Body of pancreas (tissue), 4 donors: ENCODE results near the gene ANKS1A. TPM values are rescaled to one million over a fixed set of nuclear protein-coding genes. Genes with fewer than 3 reads are reported as not detected.
A peak's percentile ranks its signal among the peaks of the same experiment; 100 is the strongest.

Experiments used
- ATAC-seq: fragments of 150-250 bp; one replicate; pipeline ENCODE4 v1.9.1; 2016
- DNase-seq, 4 donors: peaks; one replicate each; pipeline ENCODE4 v3.0.0-alpha.2; 2019
- H3K27ac ChIP-seq, 4 donors: fragments of 200-600 bp; sonication (generic); 1 replicate in 3 of 4; 2 replicates in 1 of 4; pipeline versions ENCODE4 v1.5.1 to v1.6.1; 2016 to 2019; ENCODE audit warnings: mild to moderate bottlenecking in 1 of 4, mixed read lengths in 1 of 4, moderate library complexity in 1 of 4
- H3K27me3 ChIP-seq, 2 donors: fragments of 200-600 bp; sonication (generic); one replicate each; pipeline ENCODE4 v1.6.0; 2016; ENCODE audit warnings: mild to moderate bottlenecking in 1 of 2
- H3K36me3 ChIP-seq, 2 donors: fragments of 200-600 bp; sonication (generic); replicated peaks in 1 of 2; 2 replicates each; pipeline ENCODE4 v1.5.1; 2016; ENCODE audit warnings: low read depth in 2 of 2; ENCODE audit not compliant: insufficient read depth in 1 of 2
- H3K4me1 ChIP-seq: fragments of 200-600 bp; sonication (generic); one replicate; pipeline ENCODE4 v1.6.0; 2016
- H3K4me3 ChIP-seq, 2 donors: fragments of 200-600 bp; sonication (generic); 1 replicate in 1 of 2; 2 replicates in 1 of 2; pipeline ENCODE4 v1.5.1; 2016 to 2019
- H3K9me3 ChIP-seq, 3 donors: fragments of 200-600 bp; sonication (generic); 1 replicate in 2 of 3; 2 replicates in 1 of 3; pipeline ENCODE4 v1.5.1; 2016
- POLR2A ChIP-seq, 3 donors: fragments of 450-650 bp; IDR thresholded peaks; one replicate each; pipeline ENCODE4 v1.6.1; 2016; ENCODE audit warnings: antibody characterized with exemption in 3 of 3, mild to moderate bottlenecking in 2 of 3
- WGBS, 2 donors: methylation state at CpG; one replicate each; pipeline ENCODE4 v1.1.5; 2017; 5-methylcytosine and 5-hydroxymethylcytosine counted together
- intact Hi-C: fragments of 100-400 bp; cut with DNase I; formaldehyde crosslinking; loops from one replicate; pipeline ENCODE4 v1.15.1; 2023
- total RNA-seq, 2 donors: library from RNA; depleted of rRNA; stranded (reverse); fragments of >200 nt; gene quantifications; one replicate each; pipeline ENCODE4 v1.1.0, GENCODE V29; 2016
- TF ChIP-seq, protein P1 (sequence below), 7 experiments: fragments of 450-650 bp in 4 of 7; fragments of 200-600 bp in 3 of 7; sonication (generic) in 3 of 7; IDR thresholded peaks; one replicate each; pipeline ENCODE4 v1.5.1; 2016 to 2019; ENCODE audit warnings: antibody characterized with exemption in 7 of 7

Gene ANKS1A
- total RNA-seq, 2 donors from 2014 or later, result 14.3 to 17.1 TPM

GRCh38 chr6:35038076-35038475 lies 149.0 kb downstream of the ANKS1A start:
- no peak for TF ChIP-seq POLR2A (IDR thresholded peaks at IDR 0.05)
- TF ChIP-seq, protein P1, sequence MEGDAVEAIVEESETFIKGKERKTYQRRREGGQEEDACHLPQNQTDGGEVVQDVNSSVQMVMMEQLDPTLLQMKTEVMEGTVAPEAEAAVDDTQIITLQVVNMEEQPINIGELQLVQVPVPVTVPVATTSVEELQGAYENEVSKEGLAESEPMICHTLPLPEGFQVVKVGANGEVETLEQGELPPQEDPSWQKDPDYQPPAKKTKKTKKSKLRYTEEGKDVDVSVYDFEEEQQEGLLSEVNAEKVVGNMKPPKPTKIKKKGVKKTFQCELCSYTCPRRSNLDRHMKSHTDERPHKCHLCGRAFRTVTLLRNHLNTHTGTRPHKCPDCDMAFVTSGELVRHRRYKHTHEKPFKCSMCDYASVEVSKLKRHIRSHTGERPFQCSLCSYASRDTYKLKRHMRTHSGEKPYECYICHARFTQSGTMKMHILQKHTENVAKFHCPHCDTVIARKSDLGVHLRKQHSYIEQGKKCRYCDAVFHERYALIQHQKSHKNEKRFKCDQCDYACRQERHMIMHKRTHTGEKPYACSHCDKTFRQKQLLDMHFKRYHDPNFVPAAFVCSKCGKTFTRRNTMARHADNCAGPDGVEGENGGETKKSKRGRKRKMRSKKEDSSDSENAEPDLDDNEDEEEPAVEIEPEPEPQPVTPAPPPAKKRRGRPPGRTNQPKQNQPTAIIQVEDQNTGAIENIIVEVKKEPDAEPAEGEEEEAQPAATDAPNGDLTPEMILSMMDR (IDR thresholded peaks at IDR 0.05), result no peak
- Histone ChIP-seq H3K27me3 (no peaks in the 10 kb centered on the region), H3K27ac (no peak overlapping the region), H3K4me3 (no peak overlapping the region), H3K9me3 (no peaks in the 10 kb centered on the region), H3K36me3 (no peaks in the 10 kb centered on the region), H3K4me1 (peaks cover 27% of the 10 kb centered on the region)
- ATAC-seq, result no peak
- no peak for DNase-seq
- 91 to 97% methylated on average over 5 of the region's 5 CpGs for WGBS, 2 donors
- intact Hi-C loops, result no loop called here

DNA sequence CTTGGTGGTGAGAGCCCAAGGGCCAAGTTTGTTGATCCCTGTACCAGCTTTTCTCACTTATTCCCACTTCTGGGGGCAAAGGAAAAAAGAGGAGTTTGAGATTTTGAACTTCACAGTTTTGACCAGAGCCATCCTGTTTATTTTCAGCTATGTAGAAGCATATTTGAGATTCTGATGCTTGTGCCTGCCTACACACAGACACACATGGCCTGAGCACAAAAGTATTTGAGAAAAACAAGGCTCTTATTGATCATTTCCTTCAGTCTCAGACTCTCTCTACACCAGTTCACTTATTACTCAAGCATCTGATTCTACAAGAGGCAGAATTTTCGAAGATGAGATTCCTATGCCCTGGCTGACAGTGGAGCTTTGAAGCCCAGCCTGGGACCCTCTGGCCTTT lies 151.3 kb downstream of the ANKS1A start:
- no peak for ATAC-seq
- H3K9me3 ChIP-seq, result no peaks in the 10 kb centered on the region
- peaks cover 36% of the 10 kb centered on the region for H3K4me1 ChIP-seq
- H3K36me3 ChIP-seq, result no peaks in the 10 kb centered on the region
- intact Hi-C loops, result no loop called here
- no peak for DNase-seq
- no peak overlapping the region for H3K4me3 ChIP-seq
- no peak overlapping the region for H3K27ac ChIP-seq
- no peak for TF ChIP-seq POLR2A (IDR thresholded peaks at IDR 0.05)
- H3K27me3 ChIP-seq, result no peaks in the 10 kb centered on the region
- WGBS, 2 donors, result 74 to 80% methylated on average over 1 of the region's 1 CpG

DNA sequence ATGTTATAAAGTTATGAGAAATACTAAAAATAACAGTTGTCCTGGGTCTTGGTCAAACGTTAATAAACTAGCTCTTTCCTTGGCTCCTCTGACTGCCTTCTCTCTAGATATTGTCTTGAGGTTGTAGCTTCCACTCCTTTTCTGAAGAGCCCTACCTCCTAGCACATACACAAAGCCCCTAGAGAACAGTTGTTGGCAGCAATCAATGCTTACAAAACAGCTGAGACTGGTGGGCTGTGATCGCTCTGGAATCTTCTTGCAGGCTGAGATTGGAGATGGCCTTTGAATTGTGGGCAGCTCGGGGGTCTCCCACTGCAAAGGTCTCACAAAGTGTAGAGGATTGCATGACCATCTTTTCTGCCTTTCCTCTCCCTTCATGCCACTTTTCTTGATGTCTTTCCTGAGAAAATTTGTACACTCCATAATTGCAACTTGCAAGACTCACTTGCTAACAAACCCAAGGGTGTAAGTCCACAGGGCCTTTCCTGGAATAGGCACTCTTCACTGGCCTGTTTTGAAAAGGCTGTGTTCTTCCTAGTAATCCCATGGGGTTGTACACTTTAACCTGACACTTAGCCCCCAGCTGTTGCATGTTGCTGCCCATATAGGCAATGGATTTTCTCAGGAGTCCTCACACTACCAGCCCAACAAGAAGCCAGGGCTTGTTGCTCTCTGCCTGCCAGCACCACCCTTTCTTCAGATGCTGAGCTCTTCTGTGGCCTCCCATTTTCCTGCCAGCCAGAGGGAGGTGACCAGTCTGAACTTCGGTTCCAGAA lies 152.2 kb downstream of the ANKS1A start:
- no peak overlapping the region for H3K4me3 ChIP-seq
- no peak for ATAC-seq
- no peak for TF ChIP-seq POLR2A (IDR thresholded peaks at IDR 0.05)
- TF ChIP-seq, protein P1 (IDR thresholded peaks at IDR 0.05), result no peak
- intact Hi-C loops, result no loop called here
- DNase-seq, result no peak
- peaks cover 37% of the 10 kb centered on the region for H3K4me1 ChIP-seq
- 86% methylated on average over 3 to 4 of the region's 4 CpGs for WGBS, 2 donors
- H3K36me3 ChIP-seq, result no peaks in the 10 kb centered on the region
- H3K9me3 ChIP-seq, result no peaks in the 10 kb centered on the region
- peak overlapping the region in 1 of 4 donors; percentile 86 for H3K27ac ChIP-seq
- no peaks in the 10 kb centered on the region for H3K27me3 ChIP-seq

DNA sequence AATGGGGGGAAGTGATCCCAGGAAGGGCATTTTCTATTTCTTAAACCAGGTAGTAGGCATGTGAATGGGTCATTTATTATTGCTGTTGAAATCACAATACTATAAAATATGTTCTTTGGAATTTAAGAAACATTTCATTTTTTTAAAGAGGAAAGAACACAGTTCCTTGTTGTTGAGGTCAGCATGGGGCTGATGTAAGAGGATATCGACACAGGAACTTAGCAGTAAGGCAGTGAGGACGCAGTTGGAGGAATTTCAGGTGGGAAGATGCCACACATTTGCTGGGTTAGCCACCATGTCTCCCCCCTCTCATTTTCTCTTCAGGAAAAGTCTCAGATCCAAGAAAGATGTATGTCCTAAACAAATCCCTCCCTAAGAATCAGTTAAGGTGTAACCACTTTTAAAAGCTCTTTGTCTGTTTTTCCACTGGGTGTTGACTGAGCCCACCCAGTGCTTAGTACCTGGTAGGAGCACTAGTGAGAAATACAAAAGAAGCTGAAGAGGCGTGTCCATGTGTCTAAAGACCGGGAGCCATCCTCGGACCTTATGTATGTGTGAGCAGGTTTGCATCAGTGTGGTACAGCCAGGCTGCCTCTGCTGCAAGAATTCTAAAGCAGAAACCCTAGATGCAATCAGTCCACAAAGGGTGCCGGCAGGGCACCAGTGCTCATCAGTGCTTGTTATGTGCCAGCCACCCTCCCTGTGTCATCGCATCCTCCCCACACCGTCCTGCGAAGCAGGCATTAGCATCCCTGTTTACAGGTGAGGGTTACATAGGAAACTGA lies 153.2 kb downstream of the ANKS1A start:
- peaks cover 45% of the 10 kb centered on the region for H3K4me1 ChIP-seq
- intact Hi-C loops, result no loop called here
- WGBS, 2 donors, result 89 to 96% methylated on average over 9 of the region's 9 CpGs

More for the DNA sequence above, 153.2 kb downstream of the ANKS1A start:
- Histone ChIP-seq H3K27me3 (no peaks in the 10 kb centered on the region), H3K9me3 (no peaks in the 10 kb centered on the region), H3K36me3 (no peaks in the 10 kb centered on the region), H3K4me3 (no peak overlapping the region), H3K27ac (peak overlapping the region in 3 of 4 donors; percentile 73 to 90 (median 86))
- DNase-seq (no peak), ATAC-seq (no peak)
- no peak for TF ChIP-seq POLR2A (IDR thresholded peaks at IDR 0.05)
- TF ChIP-seq, protein P1 (IDR thresholded peaks at IDR 0.05), result no peak
